ENCODE data around the gene COX8A.

DNA sequence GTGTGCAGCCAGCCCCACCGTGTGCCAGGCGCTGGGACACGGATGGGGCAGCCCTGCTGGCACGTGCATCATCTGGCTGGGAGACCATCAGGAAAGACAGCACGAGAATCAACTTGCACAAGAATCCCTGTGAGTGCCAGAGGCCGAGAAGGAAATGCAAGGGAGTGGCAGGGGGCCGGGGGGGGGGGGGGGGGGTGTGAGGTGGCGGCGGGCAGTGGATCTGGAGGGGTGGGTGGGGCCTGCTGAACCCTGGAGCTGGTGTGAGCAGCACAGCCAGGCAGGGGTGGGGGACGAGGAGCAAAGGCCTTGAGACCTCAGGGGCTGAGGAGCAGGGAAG is 47.3 kb downstream of the COX8A start:
- TF ChIP-seq BACH2 (CRISPR knock-in tag; IDR thresholded peaks at IDR 0.05; ENCODE audit: borderline replicate concordance) (no peak), SNAI2 (CRISPR knock-in tag; IDR thresholded peaks at IDR 0.05) (no peak), ZNF565 (CRISPR knock-in tag; conservative IDR thresholded peaks at IDR 0.05; ENCODE audit: low read depth) (no peak), ZFP30 (CRISPR knock-in tag; IDR thresholded peaks at IDR 0.05) (no peak), ARNTL (CRISPR knock-in tag; IDR thresholded peaks at IDR 0.05; ENCODE audit: borderline replicate concordance, low read depth) (no peak), CSDC2 (CRISPR knock-in tag; IDR thresholded peaks at IDR 0.05) (no peak), ZC3H10 (CRISPR knock-in tag; IDR thresholded peaks at IDR 0.05) (no peak), GLIS3 (CRISPR knock-in tag; IDR thresholded peaks at IDR 0.05) (no peak), PPARA (CRISPR knock-in tag; IDR thresholded peaks at IDR 0.05; ENCODE audit: borderline replicate concordance) (no peak)
- TF ChIP-seq, protein P1, sequence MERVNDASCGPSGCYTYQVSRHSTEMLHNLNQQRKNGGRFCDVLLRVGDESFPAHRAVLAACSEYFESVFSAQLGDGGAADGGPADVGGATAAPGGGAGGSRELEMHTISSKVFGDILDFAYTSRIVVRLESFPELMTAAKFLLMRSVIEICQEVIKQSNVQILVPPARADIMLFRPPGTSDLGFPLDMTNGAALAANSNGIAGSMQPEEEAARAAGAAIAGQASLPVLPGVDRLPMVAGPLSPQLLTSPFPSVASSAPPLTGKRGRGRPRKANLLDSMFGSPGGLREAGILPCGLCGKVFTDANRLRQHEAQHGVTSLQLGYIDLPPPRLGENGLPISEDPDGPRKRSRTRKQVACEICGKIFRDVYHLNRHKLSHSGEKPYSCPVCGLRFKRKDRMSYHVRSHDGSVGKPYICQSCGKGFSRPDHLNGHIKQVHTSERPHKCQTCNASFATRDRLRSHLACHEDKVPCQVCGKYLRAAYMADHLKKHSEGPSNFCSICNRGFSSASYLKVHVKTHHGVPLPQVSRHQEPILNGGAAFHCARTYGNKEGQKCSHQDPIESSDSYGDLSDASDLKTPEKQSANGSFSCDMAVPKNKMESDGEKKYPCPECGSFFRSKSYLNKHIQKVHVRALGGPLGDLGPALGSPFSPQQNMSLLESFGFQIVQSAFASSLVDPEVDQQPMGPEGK (CRISPR knock-in tag; IDR thresholded peaks at IDR 0.05; ENCODE audit: borderline replicate concordance), result no peak
- TF ChIP-seq, protein P2, sequence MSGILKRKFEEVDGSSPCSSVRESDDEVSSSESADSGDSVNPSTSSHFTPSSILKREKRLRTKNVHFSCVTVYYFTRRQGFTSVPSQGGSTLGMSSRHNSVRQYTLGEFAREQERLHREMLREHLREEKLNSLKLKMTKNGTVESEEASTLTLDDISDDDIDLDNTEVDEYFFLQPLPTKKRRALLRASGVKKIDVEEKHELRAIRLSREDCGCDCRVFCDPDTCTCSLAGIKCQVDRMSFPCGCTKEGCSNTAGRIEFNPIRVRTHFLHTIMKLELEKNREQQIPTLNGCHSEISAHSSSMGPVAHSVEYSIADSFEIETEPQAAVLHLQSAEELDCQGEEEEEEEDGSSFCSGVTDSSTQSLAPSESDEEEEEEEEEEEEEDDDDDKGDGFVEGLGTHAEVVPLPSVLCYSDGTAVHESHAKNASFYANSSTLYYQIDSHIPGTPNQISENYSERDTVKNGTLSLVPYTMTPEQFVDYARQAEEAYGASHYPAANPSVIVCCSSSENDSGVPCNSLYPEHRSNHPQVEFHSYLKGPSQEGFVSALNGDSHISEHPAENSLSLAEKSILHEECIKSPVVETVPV (CRISPR knock-in tag; IDR thresholded peaks at IDR 0.05), result no peak

Data from SK-N-SH treated with all-trans-retinoic acid at 6 μM for 48 hours (cell line).